ENCODE data around the gene AAGAB.
"Not testable (repeated sequence)": the region's sequence is repeated elsewhere in the genome, so short reads cannot be mapped to it uniquely, and the experiment has no call there.

The AAGAB gene

GRCh38 chr15:67173005-67173404 is 81.5 kb downstream of the AAGAB start:
- no peak for DNase-seq (ENCODE audit: low read depth in 2 of 2)

- no peak for DNase-seq (ENCODE audit: low read depth in 2 of 2)
These were observed 82.3 kb downstream of the AAGAB start for GRCh38 chr15:67172172-67172571.

- no peak for DNase-seq (ENCODE audit: low read depth in 2 of 2)
These were observed 83.0 kb downstream of the AAGAB start for GRCh38 chr15:67171471-67171870.

DNA sequence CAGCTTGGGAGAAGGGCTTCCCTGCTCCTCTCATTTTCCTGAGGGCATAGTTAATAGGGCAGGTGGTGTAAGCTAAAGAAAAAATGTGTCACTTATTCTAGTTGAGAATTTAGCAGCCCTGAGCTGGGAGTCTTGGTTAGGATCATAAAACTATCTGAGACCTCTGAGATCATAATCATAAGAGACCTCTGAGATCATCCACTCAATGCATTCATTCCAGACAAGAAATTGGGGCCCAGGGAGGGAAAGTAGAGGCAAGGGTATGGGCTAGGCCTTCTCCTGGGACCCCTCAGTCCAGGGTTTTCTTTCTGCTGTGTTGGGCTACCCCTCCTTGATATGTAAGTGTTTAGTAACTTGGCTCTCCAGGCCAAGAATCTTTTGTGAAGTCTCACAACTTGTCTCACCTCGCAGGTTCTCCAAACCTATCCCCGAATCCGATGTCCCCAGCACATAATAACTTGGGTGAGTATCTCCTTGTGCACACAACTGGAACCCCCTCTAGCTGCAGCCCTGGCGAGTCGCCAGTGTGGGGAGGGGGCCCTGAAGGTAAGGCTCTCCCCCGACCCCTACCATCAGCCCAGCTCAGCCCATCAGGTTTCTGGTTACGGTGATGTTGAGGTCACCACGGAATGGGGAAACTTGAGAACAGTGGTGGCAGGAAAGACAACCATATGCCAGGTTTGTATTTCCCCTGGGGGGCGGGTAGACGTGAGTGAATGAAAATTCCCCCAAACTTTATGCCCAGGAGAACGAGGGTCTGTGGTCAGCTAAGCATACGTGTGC is 84.1 kb downstream of the AAGAB start:
- no peak for DNase-seq (ENCODE audit: low read depth in 2 of 2)

DNA sequence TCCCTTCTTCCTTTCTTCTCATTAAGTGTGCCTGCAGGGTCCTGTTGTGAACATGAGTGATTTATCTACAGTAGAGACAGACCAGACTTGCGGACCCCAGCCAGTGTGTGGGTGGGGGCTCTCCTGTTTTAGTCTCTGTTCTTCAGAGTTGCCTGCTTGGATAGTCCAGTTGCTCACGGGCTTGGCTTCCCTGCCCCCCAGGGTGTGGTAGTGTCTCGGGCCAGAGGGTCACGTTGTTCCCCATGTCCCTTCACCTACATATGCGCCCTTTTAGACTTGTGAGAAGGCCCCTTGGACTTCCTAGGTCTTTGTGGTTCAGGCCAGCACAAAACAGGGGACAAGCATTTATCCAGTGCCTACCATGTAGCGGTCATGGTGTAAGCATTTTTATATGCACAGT is 85.8 kb downstream of the AAGAB start:
- no peak for DNase-seq (ENCODE audit: low read depth in 2 of 2)

DNA sequence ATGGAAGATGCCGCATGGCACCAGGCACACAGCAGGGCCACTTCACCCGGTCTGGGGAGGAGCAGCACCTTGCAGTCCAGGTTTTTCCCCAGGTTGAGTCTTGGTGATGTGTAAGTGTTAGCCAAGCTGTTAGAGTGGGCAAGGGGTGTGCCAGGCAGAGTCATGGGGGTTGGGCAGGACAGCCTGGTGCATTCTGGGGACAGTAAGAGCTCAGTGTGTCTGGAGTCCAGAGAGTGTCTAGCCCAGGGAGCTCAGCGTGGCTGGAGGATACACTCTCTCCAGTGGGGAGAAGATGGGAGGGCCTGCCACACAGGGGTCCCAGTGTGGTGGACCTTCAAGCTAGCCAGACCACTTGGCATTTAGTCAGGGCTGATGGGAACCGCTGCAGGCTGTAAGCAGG is 87.4 kb downstream of the AAGAB start:
- DNase-seq (ENCODE audit: low read depth in 2 of 2), result no peak

DNA sequence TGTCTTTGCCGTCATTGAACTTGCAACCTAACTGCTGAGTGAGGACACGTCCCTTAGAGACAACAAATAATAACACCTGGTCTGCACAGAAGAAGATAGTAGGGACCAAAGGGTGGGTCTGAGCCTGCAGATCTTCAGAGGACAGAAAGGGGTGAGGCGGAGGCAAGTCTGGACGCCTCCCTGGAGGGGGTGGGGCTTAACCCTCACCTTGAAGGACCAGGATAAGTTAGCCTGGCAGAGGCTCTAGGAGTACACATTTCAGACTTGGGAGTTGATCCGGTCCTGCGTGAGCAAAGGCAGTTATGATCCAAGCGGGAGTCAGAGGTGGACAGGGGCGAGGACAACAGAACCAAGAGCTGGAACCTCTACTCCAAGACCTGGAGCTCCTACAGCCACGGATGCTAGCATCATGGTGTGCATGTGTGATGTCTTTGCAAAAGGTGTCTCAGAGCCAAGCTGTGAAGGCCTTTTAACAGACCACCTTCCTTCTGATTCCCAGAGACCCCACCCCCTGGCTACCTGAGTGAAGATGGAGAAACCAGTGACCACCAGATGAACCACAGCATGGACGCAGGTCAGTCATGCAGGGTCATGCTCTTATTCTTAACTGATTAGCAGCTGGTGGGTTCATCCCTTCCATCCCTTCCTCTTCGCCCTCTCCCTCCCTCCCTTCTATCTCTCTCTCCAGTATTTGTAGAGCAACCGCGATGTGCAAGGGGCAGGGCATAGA is 88.0 kb downstream of the AAGAB start:
- DNase-seq (ENCODE audit: low read depth in 2 of 2), result no peak

DNA sequence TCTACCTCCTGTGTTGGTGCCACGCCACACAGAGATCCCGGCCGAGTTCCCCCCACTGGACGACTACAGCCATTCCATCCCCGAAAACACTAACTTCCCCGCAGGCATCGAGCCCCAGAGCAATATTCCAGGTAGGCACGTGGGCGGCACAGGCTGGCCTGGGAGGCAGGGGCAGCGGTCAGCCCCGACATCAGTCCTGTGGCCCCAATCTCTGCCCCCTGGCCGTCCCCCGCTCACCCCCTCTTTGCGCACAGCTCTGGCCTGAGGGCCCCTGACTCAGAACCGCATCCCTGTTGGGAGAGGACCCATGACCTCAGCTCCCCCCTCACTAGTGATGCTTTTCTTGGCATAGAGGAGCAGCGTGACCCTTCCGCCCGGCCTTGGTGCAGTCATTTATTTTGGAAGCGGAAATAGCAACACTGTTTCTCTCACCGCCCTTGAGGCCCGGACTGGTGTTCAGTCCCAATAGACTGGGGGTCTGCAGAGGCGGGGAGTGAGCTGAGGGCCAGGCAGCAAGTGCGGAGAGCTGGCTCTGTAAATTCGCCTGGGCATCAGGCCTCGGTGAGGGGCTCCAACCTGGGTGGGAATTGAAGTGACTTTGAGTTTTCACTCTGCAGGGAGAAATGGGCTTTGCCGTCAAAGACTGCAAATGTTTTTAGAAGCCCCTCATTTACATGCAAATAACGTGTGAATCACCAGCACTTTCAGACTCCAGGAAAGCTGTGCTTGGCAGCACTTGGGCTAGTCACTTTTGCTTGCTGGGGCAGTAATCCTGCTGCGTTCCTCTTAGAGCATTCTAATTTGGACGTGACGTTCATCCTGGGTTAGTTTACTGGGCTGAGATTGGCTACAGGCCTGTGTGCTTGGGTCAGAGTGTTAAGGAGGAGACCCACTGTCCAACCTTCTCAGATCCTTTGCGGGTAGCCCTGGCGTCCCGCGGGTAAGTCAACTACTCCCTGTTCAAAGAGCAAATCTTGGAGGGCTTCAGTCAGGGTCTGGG is 88.9 kb downstream of the AAGAB start:
- DNase-seq (ENCODE audit: low read depth in 2 of 2), result no peak

DNA sequence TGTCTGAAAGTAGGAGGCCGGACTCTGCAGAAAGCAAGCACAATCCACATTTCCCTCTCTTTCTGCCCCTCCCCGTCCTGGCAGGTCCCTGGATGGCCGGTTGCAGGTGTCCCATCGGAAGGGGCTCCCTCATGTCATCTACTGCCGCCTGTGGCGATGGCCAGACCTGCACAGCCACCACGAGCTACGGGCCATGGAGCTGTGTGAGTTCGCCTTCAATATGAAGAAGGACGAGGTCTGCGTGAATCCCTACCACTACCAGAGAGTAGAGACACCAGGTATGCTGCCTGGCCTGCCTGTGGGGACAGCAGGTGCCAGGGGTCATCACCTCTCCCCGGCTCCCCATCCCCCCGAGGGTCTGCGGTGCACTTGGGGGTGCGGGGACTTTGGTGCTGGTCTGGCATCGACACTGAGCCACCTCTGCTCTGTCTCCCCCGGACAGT is 89.6 kb downstream of the AAGAB start:
- no peak for DNase-seq (ENCODE audit: low read depth in 2 of 2)

DNA sequence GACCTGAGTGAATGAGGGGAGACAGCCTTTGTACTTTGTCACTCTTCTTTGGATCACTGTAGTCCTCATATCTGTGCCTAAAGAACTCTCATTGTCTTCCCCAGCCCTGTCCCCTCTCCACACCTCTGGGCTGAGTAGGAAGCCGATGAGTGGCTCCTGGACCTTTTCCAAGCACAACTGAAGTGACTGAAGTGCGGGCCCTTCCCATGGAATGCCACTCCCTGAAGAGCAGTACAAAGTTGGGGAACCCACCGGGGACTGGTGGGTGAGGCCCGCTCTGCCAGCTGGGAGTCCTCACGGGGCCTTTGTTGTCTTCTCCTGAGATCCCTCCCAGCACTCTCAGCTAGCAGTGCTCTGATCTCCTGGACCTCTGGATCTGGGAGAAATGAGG is 90.1 kb downstream of the AAGAB start:
- DNase-seq (ENCODE audit: low read depth in 2 of 2), result no peak

GRCh38 chr15:67163180-67163579 is 91.3 kb downstream of the AAGAB start:
- no peak for DNase-seq (ENCODE audit: low read depth in 2 of 2)

DNA sequence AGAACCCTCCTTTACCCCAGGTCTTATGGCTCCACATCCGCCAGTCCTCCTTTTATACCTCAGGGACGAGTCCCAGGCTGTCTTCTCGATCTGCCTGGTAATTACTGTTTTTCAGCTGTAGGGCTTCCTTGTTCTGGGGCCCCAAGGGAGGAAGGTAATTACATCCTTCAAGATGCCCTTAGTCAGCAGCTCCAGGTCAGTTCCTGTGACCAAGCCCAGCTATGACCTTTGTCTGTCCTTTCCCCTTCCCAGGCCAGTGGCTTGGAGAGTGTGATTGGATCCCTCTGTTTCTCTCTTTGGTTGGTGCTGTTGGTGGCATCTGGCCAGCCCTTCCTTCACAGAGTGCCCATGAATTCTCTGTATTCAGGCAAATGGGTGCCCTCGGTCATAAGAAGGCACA is 92.6 kb downstream of the AAGAB start:
- no peak for DNase-seq (ENCODE audit: low read depth in 2 of 2)

DNA sequence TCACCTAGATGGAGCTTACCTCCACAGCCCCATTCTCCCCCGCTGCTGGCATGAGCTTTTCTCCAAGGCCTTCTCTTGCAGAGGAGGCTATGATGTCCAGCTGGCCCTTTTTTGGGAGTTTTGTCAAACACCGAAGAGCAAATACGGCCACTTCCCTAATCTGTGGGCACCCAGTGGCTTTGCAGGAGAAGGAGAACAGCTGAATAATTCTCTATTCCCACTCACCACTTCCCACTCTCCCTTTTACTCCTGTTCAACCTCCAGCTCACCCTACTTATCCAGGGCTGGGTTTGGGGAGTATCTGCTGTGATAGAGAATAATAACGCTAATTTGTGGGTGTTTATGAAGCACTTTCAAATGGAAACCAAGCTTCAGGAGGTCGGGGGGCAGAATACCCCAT is 93.0 kb downstream of the AAGAB start:
- no peak for DNase-seq (ENCODE audit: low read depth in 2 of 2)

- DNase-seq (ENCODE audit: low read depth in 2 of 2), result no peak
These were observed 96.1 kb downstream of the AAGAB start for GRCh38 chr15:67158367-67158766.

DNA sequence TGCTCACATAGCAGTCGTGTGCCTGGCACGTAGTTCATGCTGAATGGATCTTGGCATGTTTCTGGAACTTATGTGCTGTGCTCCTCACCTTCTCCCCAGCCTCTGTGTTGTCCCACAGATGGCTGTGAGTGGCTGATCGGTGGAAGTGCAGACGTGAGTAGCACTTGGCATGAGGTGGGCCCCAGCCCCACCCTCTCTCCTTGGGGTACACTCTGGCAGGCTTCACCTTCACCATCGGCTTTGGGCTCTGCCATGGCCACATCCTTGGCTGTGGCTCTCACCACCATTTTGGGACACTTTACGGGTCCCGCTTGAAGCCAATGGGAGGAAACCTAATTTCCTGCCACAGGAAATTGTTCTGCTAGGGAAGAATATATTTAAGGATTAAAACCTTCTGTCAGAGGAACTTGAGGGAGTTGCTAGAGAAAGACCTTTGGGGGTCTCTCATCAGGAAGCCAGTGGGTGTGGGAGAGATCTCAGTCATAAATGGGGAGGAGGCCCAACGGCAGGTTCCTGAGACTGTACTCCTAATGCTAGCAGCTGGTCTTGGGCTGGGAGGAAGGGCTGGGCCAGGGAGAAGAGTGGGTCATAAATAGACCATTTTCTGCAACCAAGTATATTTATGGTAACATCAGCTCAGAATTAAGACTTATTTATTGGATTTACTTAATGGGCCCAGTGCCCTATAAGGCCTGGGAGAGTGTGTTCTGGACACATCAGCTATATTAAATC is 96.8 kb downstream of the AAGAB start:
- no peak for DNase-seq (ENCODE audit: low read depth in 2 of 2)

- DNase-seq (ENCODE audit: low read depth in 2 of 2), result no peak
These were observed 97.6 kb downstream of the AAGAB start for GRCh38 chr15:67156834-67157233.

GRCh38 chr15:67156426-67156825 is 98.0 kb downstream of the AAGAB start:
- DNase-seq (ENCODE audit: low read depth in 2 of 2), result no peak

GRCh38 chr15:67154249-67154648 is 100.2 kb downstream of the AAGAB start:
- no peak for DNase-seq (ENCODE audit: low read depth in 2 of 2)

- not testable (repeated sequence) for DNase-seq (ENCODE audit: low read depth in 2 of 2)
These were observed 101.4 kb downstream of the AAGAB start for GRCh38 chr15:67153044-67153443.

GRCh38 chr15:67152429-67152828 is 102.0 kb downstream of the AAGAB start:
- no peak for DNase-seq (ENCODE audit: low read depth in 2 of 2)
